Gastroesophageal sphincter (tissue), 4 donors: ENCODE measurements around the gene CACNA1I. TPM values are rescaled to one million over a fixed set of nuclear protein-coding genes. Genes with fewer than 3 reads are reported as not detected.

Experiments
- ATAC-seq: fragments of 150-250 bp; one replicate; pipeline ENCODE4 v1.9.1; 2016; ENCODE audit warnings: mild to moderate bottlenecking, moderate library complexity
- H3K27ac ChIP-seq, 4 donors: fragments of 200-600 bp; sonication (generic) in 3 of 4; 1 replicate in 3 of 4; 2 replicates in 1 of 4; pipeline ENCODE4 v1.5.1; 2016 to 2019
- H3K27me3 ChIP-seq: fragments of 200-600 bp; sonication (generic); one replicate; pipeline ENCODE4 v1.5.1; 2019
- H3K36me3 ChIP-seq, 2 donors: fragments of 200-600 bp; sonication (generic); one replicate each; pipeline ENCODE4 v1.5.1; 2019; ENCODE audit warnings: control low read depth in 1 of 2
- H3K4me1 ChIP-seq, 3 donors: fragments of 200-600 bp; sonication (generic); 1 replicate in 2 of 3; 2 replicates in 1 of 3; pipeline ENCODE4 v1.5.1; 2016 to 2019; ENCODE audit warnings: control low read depth in 2 of 3
- H3K4me3 ChIP-seq, 2 donors: fragments of 200-600 bp; sonication (generic); one replicate each; pipeline ENCODE4 v1.5.1; 2019; ENCODE audit warnings: mild to moderate bottlenecking in 1 of 2, moderate library complexity in 1 of 2
- H3K9me3 ChIP-seq, 3 donors: fragments of 200-600 bp; sonication (generic); one replicate each; pipeline ENCODE4 v1.5.1; 2017 to 2019; ENCODE audit warnings: control low read depth in 2 of 3
- CTCF ChIP-seq, 4 experiments: fragments of 200-600 bp in 2 of 4; fragments of 450-650 bp in 2 of 4; sonication (generic) in 1 of 4; IDR thresholded peaks; one replicate each; pipeline ENCODE4 v1.5.1; 2017 to 2019; ENCODE audit warnings: antibody characterized with exemption in 4 of 4, mild to moderate bottlenecking in 2 of 4, moderate library complexity in 2 of 4
- EP300 ChIP-seq: sonication (generic); formaldehyde crosslinking; IDR thresholded peaks from one replicate; pipeline ENCODE4 v1.6.1; 2017; ENCODE audit warnings: antibody characterized with exemption, mild to moderate bottlenecking
- POLR2A ChIP-seq, 2 donors: fragments of 450-650 bp; IDR thresholded peaks; one replicate each; pipeline ENCODE4 v1.6.1; 2017; ENCODE audit warnings: antibody characterized with exemption in 2 of 2, mild to moderate bottlenecking in 2 of 2, moderate library complexity in 1 of 2
- POLR2AphosphoS5 ChIP-seq: sonication (generic); formaldehyde crosslinking; IDR thresholded peaks from one replicate; pipeline ENCODE4 v1.6.1; 2017; ENCODE audit warnings: antibody characterized with exemption
- WGBS, 2 donors: methylation state at CpG; one replicate each; pipeline ENCODE4 v1.1.5; 2018; ENCODE audit warnings: low coverage in 1 of 2; 5-methylcytosine and 5-hydroxymethylcytosine counted together
- total RNA-seq, 4 donors: library from RNA; depleted of rRNA; stranded (reverse); fragments of >200 nt; gene quantifications; one replicate each; pipeline ENCODE4 v1.1.0, GENCODE V29; 2016

The CACNA1I gene
- total RNA-seq, 4 donors from 2014 or later = 0.04 to 0.54 (median 0.11) TPM

DNA sequence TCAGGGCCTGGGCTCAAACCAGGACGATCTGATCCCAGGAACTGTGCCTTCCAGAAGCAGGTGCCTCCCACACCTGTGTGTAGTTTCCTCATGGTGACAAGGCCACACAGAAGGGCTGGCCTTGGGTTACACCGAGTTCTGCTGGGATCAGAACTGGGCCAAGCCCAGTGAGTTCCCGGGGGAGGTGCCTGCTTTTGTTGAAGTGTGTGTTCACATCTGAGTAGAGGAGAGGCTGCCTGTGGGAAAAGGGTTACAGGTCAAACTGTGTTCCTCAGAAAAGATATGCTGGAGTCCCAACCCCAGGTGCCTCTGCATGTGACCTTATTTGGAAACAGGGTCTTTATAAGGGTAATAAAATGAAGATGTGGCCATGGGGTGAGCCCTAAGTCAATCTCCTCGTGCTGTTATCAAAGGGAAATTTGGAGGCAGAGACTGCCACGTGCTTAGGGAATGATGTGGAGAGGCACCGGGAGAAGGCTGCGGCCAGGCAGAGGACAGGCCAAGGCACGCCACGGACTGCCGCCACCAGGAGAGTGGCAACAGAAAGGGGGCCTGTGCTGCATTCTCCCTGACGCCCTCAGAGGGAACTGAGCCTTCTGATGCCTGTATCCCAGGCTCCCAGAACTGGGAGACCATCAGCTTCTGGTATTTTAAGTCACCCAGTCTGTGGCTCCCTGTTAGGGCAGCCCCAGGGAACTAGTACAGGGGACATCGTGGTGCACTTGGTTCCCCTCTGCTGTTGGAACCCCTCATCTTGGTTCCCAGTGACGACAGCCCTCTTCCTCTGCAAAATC is 158.8 kb downstream of the CACNA1I start:
- 66 to 83% methylated on average over 5 of the region's 13 CpGs for WGBS, 2 donors
- H3K27me3 ChIP-seq = peaks cover 88% of the 10 kb centered on the region

GRCh38 chr22:39731481-39731880 is 160.9 kb downstream of the CACNA1I start:
- Histone ChIP-seq H3K27me3 (peaks cover 88% of the 10 kb centered on the region), H3K4me1 (no peaks in the 10 kb centered on the region), H3K9me3 (no peaks in the 10 kb centered on the region), H3K27ac (no peak overlapping the region), H3K4me3 (no peak overlapping the region), H3K36me3 (no peaks in the 10 kb centered on the region)
- ATAC-seq = no peak
- no CpG with 5 or more reads among the region's 5 CpGs for WGBS, 2 donors
- no peak for TF ChIP-seq POLR2AphosphoS5
- TF ChIP-seq EP300 = no peak
- no peak for TF ChIP-seq POLR2A (IDR thresholded peaks at IDR 0.05)
- TF ChIP-seq CTCF (IDR thresholded peaks at IDR 0.05) = no peak

More for the DNA sequence above, 158.8 kb downstream of the CACNA1I start:
- no peak overlapping the region for H3K27ac ChIP-seq
- no peak for ATAC-seq
- H3K4me3 ChIP-seq = no peak overlapping the region
- TF ChIP-seq CTCF (IDR thresholded peaks at IDR 0.05) (no peak), EP300 (no peak), POLR2AphosphoS5 (no peak), POLR2A (IDR thresholded peaks at IDR 0.05) (no peak)
- no peaks in the 10 kb centered on the region for H3K9me3 ChIP-seq
- H3K4me1 ChIP-seq = no peaks in the 10 kb centered on the region
- no peaks in the 10 kb centered on the region for H3K36me3 ChIP-seq

DNA sequence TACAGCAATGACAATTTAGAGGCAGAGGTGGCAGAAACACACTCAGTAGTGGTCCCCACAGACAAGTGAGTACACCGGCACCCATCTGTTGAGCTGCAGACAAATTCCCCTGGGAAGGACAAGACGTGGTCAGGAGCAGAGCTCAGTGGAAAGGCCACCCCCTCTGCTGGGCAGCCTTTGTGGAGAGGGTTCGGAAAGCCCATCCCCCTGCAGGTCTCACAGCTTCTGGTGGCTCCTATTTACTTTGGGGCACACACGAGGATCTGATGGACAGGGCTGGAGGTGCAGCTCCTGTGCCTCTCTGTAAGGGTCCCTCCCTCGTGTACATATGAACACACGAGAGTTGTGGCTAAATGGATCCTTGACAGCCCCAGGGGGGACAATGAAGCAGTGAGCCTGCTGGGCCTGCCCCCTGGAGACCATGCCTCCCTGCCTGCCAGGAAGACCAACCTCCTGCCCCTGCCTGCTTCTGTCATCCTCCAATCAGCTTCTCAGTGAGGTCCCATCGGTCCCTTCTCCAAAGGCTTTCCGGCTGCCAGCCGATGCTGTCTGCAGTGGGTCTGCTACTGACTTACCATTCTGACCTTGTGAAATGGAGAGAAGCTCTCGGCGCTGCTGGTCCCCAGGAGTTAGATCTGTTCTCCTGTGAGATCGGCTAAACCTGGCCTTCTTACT is 161.5 kb downstream of the CACNA1I start:
- TF ChIP-seq POLR2A (IDR thresholded peaks at IDR 0.05) (no peak), POLR2AphosphoS5 (no peak), CTCF (IDR thresholded peaks at IDR 0.05) (no peak), EP300 (no peak)
- no peak for ATAC-seq
- H3K27me3 ChIP-seq = peaks cover 84% of the 10 kb centered on the region
- no peaks in the 10 kb centered on the region for H3K36me3 ChIP-seq
- no peaks in the 10 kb centered on the region for H3K4me1 ChIP-seq
- no peak overlapping the region for H3K4me3 ChIP-seq
- no peaks in the 10 kb centered on the region for H3K9me3 ChIP-seq
- WGBS, 2 donors = 45% methylated on average over 6 of the region's 12 CpGs; no CpG with 5 or more reads in 1 of the 2 donors
- no peak overlapping the region for H3K27ac ChIP-seq

- no peaks in the 10 kb centered on the region for H3K9me3 ChIP-seq
- WGBS, 2 donors = 76 to 81% methylated on average over 4 to 8 of the region's 8 CpGs
- no peak overlapping the region for H3K4me3 ChIP-seq
- no peak overlapping the region for H3K27ac ChIP-seq
- H3K27me3 ChIP-seq = peaks cover 83% of the 10 kb centered on the region
- H3K36me3 ChIP-seq = no peaks in the 10 kb centered on the region
- H3K4me1 ChIP-seq = no peaks in the 10 kb centered on the region
- ATAC-seq = no peak
- no peak for TF ChIP-seq POLR2A (IDR thresholded peaks at IDR 0.05)
- TF ChIP-seq EP300 = no peak
- no peak for TF ChIP-seq CTCF (IDR thresholded peaks at IDR 0.05)
- TF ChIP-seq POLR2AphosphoS5 = no peak
Measured at GRCh38 chr22:39732625-39733024, 162.1 kb downstream of the CACNA1I start.
